Activated T-helper 1 cell treated with anti-CD3 and anti-CD28 coated beads, Interleukin-2, amount 50 U/mL, for 16 hours (primary cell): ENCODE data around the gene ENO1.
"Not testable (repeated sequence)": the region's sequence is repeated elsewhere in the genome, so short reads cannot be mapped to it uniquely, and the experiment has no call there.

ENCODE experiments used
- DNase-seq, 2 donors: peaks; one replicate each; pipeline ENCODE4 v3.0.0-alpha.2; 2020; ENCODE audit warnings: low read depth in 1 of 2, low spot score in 1 of 2

Gene ENO1

DNA sequence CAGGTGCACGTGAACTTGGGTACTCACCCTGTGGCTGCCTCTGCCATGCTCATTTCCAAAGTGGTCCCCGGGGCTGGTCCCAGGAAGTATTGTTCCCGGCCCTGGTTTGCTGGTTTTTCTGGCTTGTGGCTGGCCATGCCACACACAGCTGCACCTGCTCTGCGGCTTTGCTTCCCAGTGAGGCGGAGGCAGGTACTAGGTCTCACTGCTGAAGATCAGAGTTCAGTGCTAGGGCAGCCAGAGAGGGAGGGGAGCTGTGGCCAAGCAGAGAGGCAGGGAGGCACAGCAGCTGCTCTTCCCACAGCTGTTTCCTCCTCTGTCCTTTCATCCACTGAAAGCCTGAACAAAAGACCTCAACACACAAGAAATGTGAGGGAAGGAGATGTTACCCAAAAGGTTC lies 30.5 kb downstream of the ENO1 start:
- DNase-seq: no peak

DNA sequence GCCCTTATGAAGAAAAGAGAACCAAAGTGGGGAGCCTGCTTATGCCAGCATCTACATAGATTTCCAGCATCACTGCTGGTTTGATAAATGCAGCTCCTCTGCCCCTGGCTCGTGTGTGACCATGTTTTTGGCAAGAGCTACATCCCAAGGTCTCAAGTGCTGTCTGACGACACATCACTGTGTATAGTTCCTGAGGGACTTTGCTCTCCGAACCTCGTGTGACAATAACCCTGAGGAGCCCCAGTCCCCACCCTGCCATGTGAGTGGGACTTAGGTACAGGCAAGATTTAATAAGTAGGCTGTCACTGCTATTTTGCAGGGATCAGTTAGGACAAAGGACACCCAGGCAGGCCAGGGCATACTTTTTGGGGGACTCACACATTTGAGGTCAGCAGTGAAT lies 32.2 kb downstream of the ENO1 start:
- no peak for DNase-seq

DNA sequence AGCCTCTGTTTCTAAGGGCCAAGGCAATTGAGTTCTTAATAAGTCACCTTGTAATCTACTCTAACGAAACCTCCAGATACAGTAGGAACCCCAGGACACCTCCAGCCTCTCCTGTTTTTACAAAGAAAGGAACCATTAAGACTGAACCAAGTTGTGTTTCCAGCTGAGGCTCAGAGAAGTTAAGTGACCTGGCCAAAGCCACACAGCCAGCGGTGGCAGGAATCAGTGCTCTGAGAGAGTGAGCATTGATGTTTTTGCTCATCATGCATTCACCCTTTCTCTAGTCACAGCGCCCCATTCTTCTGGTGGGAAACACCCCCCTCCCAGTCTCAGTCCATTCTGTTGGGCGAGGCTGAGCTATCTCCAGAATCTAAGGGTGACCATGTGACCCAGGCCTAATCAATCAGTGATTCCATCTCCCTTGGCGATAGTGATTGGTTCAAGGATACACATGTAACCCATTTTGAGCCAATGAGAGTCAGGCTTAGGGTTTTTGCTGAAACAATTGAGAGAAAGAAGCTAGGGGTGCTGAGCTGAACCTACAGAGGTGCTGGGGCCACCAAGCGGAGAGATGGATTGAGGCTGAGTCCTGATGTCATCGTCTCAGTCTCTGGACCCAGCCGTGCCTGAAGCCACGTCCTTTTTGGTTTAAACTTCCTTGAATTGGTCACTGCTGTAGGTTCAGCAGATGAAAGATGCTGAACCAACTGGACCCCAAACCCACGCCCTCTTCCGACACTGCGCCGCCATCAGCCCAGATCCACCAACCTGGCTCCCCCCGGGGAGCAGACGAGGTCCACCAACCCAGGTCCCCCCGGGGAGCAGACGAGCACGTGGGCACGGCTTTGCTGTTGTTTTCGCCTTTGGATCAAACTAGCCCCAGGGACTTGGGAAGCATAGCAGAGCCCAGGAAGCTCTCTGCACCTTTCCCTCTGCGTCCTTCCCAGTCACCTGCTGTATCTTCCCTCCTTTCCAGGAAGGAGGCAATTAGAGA lies 33.1 kb downstream of the ENO1 start:
- DNase-seq: no peak

DNA sequence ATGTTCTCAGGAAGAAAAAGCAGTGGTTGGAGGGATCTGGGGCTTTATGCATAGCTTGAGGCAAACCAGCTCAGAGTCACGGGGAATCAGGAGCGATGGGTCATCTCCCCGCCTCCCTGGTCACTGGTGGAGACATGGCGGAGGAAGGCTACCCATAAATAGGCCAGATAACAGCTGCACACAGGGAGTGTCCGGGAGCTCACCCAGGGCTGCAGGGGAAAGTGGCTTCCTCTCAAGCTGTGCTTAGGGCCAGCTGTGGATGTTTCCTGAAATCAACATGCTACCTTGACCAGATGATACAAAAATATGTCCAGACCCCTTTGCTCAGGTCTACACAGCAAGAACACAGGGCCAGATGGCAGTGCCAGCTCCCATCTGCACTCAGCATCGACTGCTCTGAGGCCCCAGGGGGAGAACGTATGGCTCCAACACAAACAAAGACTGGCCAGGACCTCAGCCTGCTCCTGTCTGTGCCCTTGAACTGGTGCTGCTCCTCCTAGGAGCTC lies 33.9 kb downstream of the ENO1 start:
- DNase-seq: no peak

DNA sequence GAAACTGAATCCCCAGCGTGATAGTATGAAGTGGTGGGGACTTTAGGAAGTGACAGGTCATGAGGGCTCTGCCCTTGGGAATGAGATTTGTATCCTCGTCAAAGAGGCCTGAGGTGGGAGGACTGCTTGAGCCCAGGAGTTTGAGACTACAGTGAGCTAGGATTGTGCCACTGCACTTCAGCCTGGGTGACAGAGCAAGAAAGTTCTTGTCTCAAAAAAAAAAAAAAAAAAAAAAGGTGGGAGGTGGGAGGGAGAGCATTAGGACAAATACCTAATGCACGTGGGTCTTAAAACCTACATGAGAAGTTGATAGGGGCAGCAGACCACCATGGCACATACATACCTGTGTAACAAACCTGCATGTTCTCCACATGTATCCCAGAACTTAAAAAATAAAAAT lies 37.1 kb downstream of the ENO1 start:
- DNase-seq: no peak

DNA sequence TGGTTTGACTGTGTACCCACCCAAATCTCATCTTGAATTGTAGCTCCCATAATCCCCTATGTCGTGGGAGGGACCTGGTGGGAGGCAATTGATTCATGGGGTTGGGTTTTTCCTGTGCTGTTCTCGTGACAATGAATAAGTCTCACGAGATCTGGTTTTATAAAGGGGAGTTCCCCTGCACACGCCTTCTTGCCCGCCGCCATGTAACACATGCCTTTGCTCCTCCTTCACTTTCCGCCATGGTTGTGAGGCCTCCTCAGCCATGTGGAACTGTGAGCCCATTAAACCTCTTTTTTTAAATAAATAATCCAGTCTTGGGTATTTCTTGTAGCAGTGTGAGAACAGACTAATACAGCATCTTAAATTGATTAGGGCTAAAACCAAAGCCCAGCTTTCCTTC lies 38.5 kb downstream of the ENO1 start:
- no peak for DNase-seq

DNA sequence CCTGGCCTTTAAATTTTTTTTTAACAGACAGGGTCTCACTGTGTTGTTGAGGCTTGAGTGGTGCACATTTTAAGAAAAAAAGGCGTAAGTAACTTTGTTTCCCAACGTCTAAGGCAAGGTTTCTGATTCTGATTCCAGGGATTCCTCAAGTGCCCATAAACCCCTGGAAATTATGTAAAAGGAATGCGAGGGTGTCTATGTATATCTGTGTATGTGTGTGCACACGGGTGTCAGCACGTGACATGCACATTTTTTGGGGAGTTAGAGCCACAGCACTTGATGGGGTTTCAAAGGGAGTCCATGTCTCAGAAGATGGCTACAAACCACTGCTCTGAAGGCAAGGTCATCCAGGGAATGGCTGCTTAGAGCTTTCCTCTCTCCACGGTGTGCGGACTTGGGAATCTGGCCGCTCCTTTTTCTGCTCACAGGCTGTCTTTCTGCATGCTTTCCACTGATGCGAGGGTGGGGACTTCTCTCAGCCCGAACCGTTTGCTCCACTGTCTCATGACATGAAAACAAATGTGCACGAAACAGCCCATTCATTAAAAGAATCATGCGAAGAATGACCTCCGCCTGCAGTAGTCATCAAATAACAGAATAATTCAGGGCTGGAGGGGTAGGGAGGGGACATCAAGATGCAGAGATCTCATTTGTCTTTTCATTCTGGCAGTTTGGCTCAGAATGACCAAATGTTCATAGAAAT lies 42.4 kb downstream of the ENO1 start:
- DNase-seq: no peak

DNA sequence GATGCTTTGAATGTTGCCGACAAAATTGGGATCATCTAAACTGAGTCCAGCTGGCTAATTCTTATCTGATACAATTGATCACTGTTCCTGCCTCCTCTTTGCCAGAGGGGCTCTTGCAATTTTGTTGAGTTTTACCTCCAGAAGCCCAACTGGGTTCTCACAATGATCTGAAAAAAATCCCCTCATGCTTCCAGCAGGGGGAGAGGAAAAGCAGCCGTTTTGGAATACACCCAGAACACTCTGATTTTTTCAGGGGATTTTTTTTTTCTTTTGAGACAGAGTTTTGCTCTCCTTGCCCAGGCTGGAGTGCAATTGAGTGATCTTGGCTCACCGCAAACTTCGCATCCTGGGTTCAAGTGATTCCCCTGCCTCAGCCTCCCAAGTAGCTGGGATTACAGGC lies 47.1 kb downstream of the ENO1 start:
- no peak for DNase-seq

DNA sequence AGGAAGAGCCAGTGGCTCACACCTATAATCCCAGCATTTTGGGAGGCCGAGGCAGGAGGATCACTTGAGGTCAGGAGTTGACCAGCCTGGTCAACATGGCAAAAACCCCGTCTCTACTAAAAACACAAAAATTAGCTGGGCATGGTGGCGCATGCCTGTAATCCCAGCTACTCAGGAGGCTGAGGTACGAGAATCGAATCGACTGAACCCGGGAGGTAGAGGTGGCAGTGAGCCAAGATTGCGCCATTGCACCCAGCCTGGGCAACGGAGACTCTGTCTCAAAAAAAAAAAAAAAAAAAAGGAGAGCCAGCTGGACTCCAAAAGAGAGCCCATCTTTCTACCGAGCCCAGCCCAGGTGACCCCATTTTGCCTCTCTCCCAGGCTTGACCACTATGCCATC lies 47.8 kb downstream of the ENO1 start:
- DNase-seq: not testable (repeated sequence)

DNA sequence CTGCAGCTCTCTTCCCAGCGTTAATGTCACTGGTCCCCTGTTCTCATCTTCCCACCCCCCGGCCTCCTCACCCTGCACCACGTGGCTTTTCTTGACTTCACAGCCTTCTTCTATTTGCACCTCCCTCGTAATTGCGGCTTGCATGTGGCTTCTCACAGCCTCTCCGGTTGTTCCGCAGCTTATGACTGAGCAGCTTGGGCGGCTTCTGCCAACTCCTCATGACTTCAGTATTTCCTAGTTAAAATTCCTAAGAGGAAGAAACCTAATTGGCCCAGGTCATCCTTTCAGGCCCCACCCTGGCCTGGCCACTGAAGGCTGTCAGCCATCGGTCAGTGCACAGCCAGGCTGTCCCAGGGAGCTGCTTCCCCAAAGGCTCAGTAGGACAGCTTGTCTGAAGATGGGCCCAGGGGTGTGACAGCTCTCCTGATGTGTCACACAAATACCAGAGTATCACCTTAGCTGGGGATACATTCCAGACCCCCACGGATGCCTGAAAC lies 52.5 kb downstream of the ENO1 start:
- no peak for DNase-seq

DNA sequence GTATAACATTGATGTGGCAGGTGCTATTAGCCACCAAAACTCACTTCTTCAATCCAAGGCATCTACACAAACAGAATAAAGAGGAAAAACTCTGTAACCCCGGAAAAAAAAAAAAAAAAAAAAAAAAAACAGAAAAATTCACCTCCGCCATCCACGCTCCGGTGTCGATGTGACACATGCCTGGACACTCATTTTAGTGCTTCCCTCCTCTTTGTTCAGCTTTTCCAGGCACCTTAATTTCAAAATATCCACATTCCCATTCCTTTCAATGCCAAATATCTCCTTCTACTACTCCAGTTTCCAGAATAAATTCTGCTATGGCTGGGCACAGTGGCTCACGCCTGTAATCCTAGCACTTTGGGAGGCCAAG lies 55.2 kb downstream of the ENO1 start:
- DNase-seq: no peak

DNA sequence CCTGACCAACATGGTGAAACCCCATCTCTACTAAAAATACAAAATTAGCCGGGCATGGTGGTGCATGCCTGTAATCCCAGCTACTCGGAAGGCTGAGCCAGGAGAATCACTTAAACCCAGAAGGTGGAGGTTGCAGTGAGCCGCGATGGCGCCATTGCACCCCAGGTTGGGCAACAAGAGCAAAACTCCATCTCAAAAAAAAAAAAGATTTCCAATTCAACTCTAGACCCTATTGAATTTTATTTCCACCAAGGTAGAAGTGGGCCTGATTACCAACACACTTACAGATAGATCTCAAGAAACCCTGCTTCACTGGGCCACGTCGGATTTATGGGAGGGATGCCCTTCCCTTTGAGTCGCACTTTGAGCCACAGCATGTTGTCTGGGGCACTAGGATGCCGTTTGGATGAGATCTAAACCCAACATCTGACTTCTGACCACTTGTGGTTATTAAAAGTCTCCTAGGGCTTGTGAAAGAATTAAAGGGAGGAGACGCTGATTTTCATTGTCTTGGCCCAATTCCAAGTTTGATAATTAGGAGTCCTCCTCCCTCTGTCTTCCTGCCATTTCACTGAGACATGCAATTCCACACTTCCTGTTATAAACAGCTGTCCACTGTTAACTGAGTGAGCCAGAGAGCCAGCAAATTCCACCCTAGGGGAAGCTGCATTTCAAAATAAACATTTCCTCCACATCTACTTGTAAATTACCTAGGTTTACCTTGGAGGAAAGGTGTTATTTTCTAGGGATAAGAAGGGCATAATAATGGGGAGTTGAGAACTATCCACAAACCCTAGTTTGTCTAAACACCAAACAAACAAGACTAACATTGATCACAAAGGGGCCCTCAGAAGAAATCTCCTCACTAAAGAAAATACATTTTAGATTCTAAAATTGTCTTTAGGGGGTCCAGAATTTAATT lies 55.9 kb downstream of the ENO1 start:
- DNase-seq: no peak

DNA sequence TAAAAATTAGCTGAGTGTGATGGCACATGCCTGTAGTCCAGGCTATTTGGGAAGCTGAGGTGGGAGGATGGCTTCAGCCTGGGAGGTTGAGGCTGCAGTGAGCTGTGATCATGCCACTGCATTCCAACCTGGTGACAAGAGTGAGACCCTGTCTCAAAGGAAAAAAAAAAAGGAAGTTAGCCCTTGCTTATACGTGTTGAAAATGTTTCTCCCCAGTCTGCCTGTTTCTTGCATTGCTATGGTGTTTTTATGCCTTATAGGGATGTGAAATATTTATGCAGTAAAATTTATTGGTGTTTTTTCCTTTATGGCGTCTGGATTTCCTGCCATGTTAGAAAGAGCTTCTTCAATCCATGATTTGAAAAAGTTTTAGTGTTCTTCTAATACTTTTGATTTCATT lies 57.4 kb downstream of the ENO1 start:
- no peak for DNase-seq

DNA sequence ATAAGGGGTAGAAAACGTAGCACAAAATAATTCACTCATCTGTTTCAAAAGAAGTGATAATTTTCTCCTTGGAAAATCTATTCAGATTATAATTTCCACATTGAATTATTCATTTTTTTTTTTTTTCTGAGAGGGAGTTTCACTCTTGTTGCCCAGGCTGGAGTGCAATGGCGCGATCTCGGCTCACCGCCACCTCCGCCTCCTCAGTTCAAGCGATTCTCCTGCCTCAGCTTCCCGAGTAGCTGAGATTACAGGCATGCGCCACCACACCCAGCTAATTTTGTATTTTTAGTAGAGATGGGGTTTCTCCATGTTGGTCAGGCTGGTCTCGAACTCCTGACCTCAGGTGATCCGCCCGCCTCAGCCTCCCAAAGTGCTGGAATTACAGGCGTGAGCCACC lies 59.7 kb downstream of the ENO1 start:
- not testable (repeated sequence) for DNase-seq

DNA sequence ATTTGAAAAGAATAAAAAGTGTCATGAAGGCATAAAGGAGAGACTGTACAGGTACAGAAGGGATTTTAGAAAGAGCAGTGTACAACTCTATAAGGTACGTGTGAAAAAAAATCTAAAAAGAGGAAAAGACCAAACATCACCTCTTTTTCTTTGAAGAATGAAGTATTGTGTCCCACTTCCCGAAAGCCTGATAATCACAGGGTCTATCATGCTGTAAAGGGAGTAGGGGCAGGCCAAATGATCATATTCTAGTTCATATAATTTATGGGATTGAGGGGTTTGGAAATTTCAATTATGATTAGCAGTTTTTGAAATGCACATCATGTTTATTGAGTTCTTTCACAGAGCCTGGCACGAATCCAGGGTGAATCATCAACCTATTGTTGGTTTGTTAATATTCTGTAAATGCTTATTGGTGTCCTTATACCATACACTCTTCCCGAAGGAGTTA lies 60.1 kb downstream of the ENO1 start:
- no peak for DNase-seq

DNA sequence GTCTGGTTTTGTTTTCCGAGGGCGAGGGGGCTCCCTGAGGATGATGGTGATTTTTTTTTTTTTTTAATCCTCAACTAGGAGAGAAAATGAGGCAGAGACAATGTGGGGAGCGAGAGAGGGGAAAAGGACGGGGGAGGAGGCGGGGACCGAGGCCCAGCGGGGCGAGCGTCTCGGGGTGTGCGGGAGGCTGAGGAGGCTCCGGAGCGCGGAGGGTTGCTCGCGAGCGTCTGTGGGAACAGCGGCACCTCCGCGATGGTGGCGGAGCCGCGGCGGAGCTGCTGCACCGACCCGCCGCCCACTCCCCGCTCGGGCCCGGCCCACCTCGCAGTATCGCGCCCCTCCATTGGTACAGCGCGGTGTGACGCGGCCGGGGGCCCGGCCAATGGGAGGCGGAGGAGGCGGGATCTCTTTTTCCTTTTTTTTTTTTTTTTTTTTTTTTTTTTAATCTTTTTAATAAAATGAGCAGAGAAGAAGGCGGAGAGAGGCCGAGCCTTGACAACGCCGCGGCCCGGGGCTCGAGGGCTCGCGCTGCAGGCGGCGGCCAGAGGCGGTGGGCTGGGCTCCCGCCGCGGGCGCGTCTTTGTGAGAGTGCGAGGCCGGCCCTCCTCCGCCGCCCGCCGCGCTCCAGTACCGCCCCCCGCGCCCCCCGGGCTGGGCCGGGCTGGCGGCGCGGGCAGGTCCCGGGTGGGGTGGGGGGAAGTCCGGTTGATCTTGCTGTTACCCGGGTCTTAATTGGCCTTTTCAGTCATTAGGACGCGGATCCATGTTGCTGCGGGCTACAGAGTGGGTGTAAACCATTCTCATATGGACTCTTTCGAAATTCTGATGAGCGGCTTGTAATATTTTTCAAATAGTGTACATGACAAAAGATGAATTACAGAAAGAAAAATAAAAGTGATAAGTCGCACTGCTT lies 60.8 kb downstream of the ENO1 start, which contains the start of gene RERE:
Gene RERE, minus strand, starts transcription at position 229 of the 913 bp plus-strand sequence.
- DNase-seq: peak; percentile 91 to 96

DNA sequence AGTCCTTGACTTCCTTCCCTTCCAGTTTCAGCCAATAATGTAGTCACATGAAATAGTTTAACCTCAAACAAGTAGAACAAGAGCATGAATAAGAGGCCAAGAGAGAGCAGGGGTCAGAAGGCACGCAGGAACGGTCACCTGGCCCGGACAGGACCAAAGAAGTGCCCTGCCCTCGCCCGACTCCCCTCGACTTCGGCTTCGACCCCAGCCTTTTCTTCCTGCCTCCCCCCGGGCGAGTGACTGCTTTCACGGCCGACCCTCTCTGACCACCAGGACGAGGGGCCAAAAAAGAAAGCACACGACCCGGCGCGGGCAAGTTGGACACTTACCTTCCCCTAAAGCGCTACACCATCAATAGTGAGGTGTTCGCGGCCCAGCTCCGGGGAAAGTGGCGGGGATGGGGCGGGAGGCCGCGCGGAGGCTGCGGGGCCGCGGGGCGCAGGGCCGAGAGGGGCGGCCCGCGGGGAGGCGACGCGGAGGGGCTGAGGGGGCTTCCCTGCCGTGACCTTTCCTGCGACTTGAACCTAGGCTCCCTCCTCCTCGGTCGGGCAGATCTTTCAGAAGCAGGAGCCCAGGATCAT lies 61.6 kb downstream of the ENO1 start:
- DNase-seq: peak in 1 of 2 donors; percentile 6

DNA sequence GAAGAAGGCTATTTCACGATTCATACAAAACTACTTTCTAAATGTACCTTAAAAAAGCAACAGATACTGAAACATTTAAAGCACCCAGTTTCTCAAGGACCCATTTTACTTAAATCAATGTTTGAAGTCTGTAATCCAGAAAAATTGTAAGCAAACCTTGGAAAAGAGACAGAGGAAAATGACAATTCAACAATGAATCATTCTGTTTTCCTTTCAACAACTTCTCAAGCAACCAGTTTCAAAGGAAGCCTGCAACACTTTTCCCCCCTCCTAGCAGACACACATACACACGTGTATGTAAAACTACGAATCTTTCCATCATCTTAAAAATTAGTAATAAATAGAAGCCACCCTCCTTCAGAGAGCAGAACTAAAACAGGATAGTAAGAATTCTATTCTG lies 62.2 kb downstream of the ENO1 start:
- no peak for DNase-seq

DNA sequence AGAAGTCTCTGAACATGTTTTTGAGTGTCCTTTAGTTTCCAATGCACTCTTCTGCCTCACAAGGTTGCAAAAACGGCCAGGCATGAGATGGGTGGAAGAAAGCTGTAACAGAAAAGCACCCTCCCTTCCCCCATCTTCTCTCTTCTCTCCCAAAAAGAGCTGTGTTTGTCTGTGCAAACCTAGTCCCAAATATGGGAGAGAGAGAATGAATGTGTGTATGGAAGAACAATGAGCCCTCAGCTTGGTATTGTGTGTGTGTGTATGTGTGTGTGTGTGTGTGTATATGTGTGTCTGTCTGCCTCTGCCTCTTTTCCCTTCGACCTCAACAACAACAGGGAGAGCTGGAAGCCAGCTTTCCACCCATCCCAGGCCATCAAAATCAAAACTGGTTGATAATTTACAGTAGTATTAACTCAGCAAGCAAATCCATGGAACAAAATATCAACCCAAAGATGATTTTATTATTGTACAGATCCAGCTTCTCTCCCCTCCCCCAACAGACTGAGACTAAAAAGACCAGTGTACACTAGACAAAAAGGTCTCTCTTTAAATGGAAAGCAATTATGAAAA lies 62.8 kb downstream of the ENO1 start:
- DNase-seq: no peak
